Measurements from ENCODE around the gene MAGI1. TPM values are rescaled to one million over a fixed set of nuclear protein-coding genes. Genes with fewer than 3 reads are reported as not detected.

The MAGI1 gene
- total RNA-seq, 5 donors from 2014 or later (not counting 1 experiment from before 2014, with no cell fraction given) = 0.23 to 0.63 (median 0.29) TPM

DNA sequence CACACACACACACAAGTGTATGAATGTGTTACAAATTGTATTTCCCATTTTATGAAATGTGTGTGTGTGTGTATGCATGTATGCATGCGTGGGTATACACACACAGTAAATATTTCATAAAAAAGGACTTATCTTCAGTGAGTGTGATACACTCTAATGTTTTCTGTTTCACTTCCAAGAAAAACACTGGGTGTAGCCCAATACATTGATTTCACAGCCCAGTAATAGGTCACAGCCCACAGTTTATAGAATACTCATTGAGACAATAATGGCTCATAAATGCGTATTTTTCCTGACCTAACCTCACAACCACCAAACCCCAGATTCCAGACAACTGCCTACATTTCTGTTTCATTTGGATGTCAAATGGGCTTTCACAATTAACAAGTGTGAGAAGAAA, 619.5 kb downstream of the MAGI1 start:
- Histone ChIP-seq H3K9me3 (no peaks in the 10 kb centered on the region), H3K27ac (ENCODE audit: low read length) (no peak overlapping the region), H3K4me1 (ENCODE audit: control insufficient read depth in 1 of 2, extremely low read depth in 1 of 2, insufficient read depth in 2 of 2, low read length in 2 of 2) (no peaks in the 10 kb centered on the region), H3K27me3 (replicated peaks in 1 of 2; ENCODE audit: control insufficient read depth in 2 of 2, extremely low read depth in 1 of 2, insufficient read depth in 2 of 2, low read length in 1 of 2) (no peaks in the 10 kb centered on the region), H3K4me3 (ENCODE audit: control insufficient read depth in 1 of 2, extremely low read depth in 1 of 2, low read length in 1 of 2) (no peak overlapping the region), H3K36me3 (ENCODE audit: control insufficient read depth in 2 of 2, extremely low read depth in 1 of 2, insufficient read depth in 1 of 2, low read length in 1 of 2) (no peaks in the 10 kb centered on the region)
- no peak overlapping the region for H3K27ac Mint-ChIP-seq
- no peaks in the 10 kb centered on the region for H3K4me1 Mint-ChIP-seq
- H3K4me3 Mint-ChIP-seq = no peak overlapping the region
- 60% methylated on average over 1 of the region's 2 CpGs for WGBS (ENCODE audit: insufficient coverage)
- ChIA-PET POLR2A (no interaction called here), CTCF (no interaction called here)
- no peaks in the 10 kb centered on the region for H3K36me3 Mint-ChIP-seq
- H3K9me3 Mint-ChIP-seq = peaks cover 0 to 10% (median 0%) of the 10 kb centered on the region in 3 donors
- H3K27me3 Mint-ChIP-seq = no peaks in the 10 kb centered on the region
- DNase-seq (no peak), ATAC-seq (replicated peaks in 1 of 4) (no peak)

DNA sequence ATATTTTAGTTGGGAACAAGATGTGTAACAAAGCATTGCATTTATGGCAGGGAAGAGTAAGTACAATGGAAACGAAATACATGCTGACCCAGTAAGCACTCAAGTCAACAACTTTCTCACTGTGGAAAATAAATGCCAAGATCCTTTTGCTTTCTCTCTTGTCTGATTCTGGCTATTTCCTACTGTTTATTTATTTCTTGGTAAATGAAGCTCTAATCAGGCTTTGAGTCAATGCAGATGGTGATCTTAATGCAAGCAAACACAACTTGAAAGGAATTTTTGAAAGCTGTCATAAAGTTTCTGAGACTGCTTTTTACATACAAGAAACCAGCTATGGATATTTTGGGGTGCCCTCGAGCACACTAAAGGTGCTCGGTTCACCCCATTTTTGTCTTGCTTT, 624.8 kb downstream of the MAGI1 start:
- H3K4me3 ChIP-seq (ENCODE audit: control insufficient read depth in 1 of 2, extremely low read depth in 1 of 2, low read length in 1 of 2) = no peak overlapping the region
- no peaks in the 10 kb centered on the region for H3K36me3 ChIP-seq (ENCODE audit: control insufficient read depth in 2 of 2, extremely low read depth in 1 of 2, insufficient read depth in 1 of 2, low read length in 1 of 2)
- Mint-ChIP-seq H3K36me3 (no peaks in the 10 kb centered on the region), H3K27me3 (no peaks in the 10 kb centered on the region), H3K4me3 (no peak overlapping the region), H3K4me1 (no peaks in the 10 kb centered on the region), H3K27ac (no peak overlapping the region), H3K9me3 (peaks cover 0 to 16% (median 8%) of the 10 kb centered on the region in 3 donors)
- DNase-seq (no peak), ATAC-seq (replicated peaks in 1 of 4) (no peak)
- no peaks in the 10 kb centered on the region for H3K4me1 ChIP-seq (ENCODE audit: control insufficient read depth in 1 of 2, extremely low read depth in 1 of 2, insufficient read depth in 2 of 2, low read length in 2 of 2)
- H3K27me3 ChIP-seq (replicated peaks in 1 of 2; ENCODE audit: control insufficient read depth in 2 of 2, extremely low read depth in 1 of 2, insufficient read depth in 2 of 2, low read length in 1 of 2) = no peaks in the 10 kb centered on the region
- POLR2A ChIA-PET = no interaction called here
- H3K27ac ChIP-seq (ENCODE audit: low read length) = no peak overlapping the region
- CTCF ChIA-PET = no interaction called here
- no peaks in the 10 kb centered on the region for H3K9me3 ChIP-seq
- WGBS (ENCODE audit: insufficient coverage) = 100% methylated on average over 1 of the region's 3 CpGs

DNA sequence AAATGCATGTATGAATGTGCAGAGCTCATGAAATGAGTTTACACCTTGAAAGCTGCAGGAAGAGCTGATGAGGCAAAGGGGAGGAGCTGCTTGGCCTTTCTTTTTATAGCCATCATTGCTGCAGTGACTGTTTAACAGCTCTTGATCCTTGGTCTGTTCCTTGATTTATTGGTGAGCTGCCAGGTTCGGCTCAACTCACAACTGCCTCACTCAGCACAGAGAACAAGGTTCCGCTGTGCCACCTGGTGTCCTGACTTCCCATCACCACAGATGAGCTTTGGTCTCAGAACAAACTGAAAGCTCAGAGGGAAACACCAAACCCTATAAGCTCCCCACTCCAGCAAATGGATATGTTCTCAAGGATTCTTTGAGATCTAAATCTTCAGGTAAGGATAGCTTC, 626.1 kb downstream of the MAGI1 start:
- Mint-ChIP-seq H3K27me3 (no peaks in the 10 kb centered on the region), H3K4me3 (no peak overlapping the region), H3K9me3 (peaks cover 3 to 20% (median 16%) of the 10 kb centered on the region in 3 donors), H3K27ac (no peak overlapping the region), H3K36me3 (no peaks in the 10 kb centered on the region), H3K4me1 (no peaks in the 10 kb centered on the region)
- no peak for ATAC-seq (replicated peaks in 1 of 4)
- no peaks in the 10 kb centered on the region for H3K36me3 ChIP-seq (ENCODE audit: control insufficient read depth in 2 of 2, extremely low read depth in 1 of 2, insufficient read depth in 1 of 2, low read length in 1 of 2)
- no peaks in the 10 kb centered on the region for H3K27me3 ChIP-seq (replicated peaks in 1 of 2; ENCODE audit: control insufficient read depth in 2 of 2, extremely low read depth in 1 of 2, insufficient read depth in 2 of 2, low read length in 1 of 2)
- DNase-seq = no peak
- WGBS (ENCODE audit: insufficient coverage) = 40% methylated on average over 2 of the region's 2 CpGs
- POLR2A ChIA-PET = no interaction called here
- H3K4me1 ChIP-seq (ENCODE audit: control insufficient read depth in 1 of 2, extremely low read depth in 1 of 2, insufficient read depth in 2 of 2, low read length in 2 of 2) = no peaks in the 10 kb centered on the region
- no peaks in the 10 kb centered on the region for H3K9me3 ChIP-seq
- H3K4me3 ChIP-seq (ENCODE audit: control insufficient read depth in 1 of 2, extremely low read depth in 1 of 2, low read length in 1 of 2) = no peak overlapping the region
- H3K27ac ChIP-seq (ENCODE audit: low read length) = no peak overlapping the region
- CTCF ChIA-PET = no interaction called here

DNA sequence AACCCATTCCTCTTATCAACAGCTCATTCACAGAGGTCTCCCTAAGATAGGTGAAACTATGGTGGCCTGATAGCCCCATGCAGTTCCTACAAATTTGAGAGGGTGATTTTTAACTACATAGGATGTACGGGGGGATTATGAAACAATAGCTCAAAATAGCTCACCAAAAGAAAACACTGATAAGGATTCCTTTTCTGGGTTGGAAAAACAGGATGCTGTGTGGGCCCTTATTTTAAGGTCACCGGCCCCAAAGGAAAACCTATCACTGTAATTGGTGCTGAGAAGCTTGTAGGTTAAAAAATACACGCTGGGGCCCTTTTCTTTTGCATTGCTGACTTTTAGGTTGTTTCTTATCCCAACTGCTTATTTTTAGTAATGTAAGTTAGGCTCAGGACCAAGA, 627.4 kb downstream of the MAGI1 start:
- ATAC-seq (replicated peaks in 1 of 4) (no peak), DNase-seq (no peak)
- POLR2A ChIA-PET = no interaction called here
- Histone ChIP-seq H3K9me3 (no peaks in the 10 kb centered on the region), H3K27me3 (replicated peaks in 1 of 2; ENCODE audit: control insufficient read depth in 2 of 2, extremely low read depth in 1 of 2, insufficient read depth in 2 of 2, low read length in 1 of 2) (no peaks in the 10 kb centered on the region), H3K27ac (ENCODE audit: low read length) (no peak overlapping the region), H3K36me3 (ENCODE audit: control insufficient read depth in 2 of 2, extremely low read depth in 1 of 2, insufficient read depth in 1 of 2, low read length in 1 of 2) (no peaks in the 10 kb centered on the region), H3K4me1 (ENCODE audit: control insufficient read depth in 1 of 2, extremely low read depth in 1 of 2, insufficient read depth in 2 of 2, low read length in 2 of 2) (no peaks in the 10 kb centered on the region), H3K4me3 (ENCODE audit: control insufficient read depth in 1 of 2, extremely low read depth in 1 of 2, low read length in 1 of 2) (no peak overlapping the region)
- no peak overlapping the region for H3K27ac Mint-ChIP-seq
- H3K4me1 Mint-ChIP-seq = no peaks in the 10 kb centered on the region
- WGBS (ENCODE audit: insufficient coverage) = no CpG with 5 or more reads among the region's 3 CpGs
- no peaks in the 10 kb centered on the region for H3K27me3 Mint-ChIP-seq
- CTCF ChIA-PET = no interaction called here
- H3K9me3 Mint-ChIP-seq = peaks cover 3 to 20% (median 16%) of the 10 kb centered on the region in 3 donors
- H3K36me3 Mint-ChIP-seq = no peaks in the 10 kb centered on the region
- no peak overlapping the region for H3K4me3 Mint-ChIP-seq

GRCh38 chr3:65409176-65409569, 629.5 kb downstream of the MAGI1 start:
- Histone ChIP-seq H3K4me1 (ENCODE audit: control insufficient read depth in 1 of 2, extremely low read depth in 1 of 2, insufficient read depth in 2 of 2, low read length in 2 of 2) (no peaks in the 10 kb centered on the region), H3K4me3 (ENCODE audit: control insufficient read depth in 1 of 2, extremely low read depth in 1 of 2, low read length in 1 of 2) (no peak overlapping the region), H3K36me3 (ENCODE audit: control insufficient read depth in 2 of 2, extremely low read depth in 1 of 2, insufficient read depth in 1 of 2, low read length in 1 of 2) (no peaks in the 10 kb centered on the region), H3K27me3 (replicated peaks in 1 of 2; ENCODE audit: control insufficient read depth in 2 of 2, extremely low read depth in 1 of 2, insufficient read depth in 2 of 2, low read length in 1 of 2) (no peaks in the 10 kb centered on the region), H3K27ac (ENCODE audit: low read length) (no peak overlapping the region), H3K9me3 (no peaks in the 10 kb centered on the region)
- 61% methylated on average over 2 of the region's 3 CpGs for WGBS (ENCODE audit: insufficient coverage)
- ATAC-seq (replicated peaks in 1 of 4) (no peak), DNase-seq (no peak)
- Mint-ChIP-seq H3K27ac (no peak overlapping the region), H3K27me3 (no peaks in the 10 kb centered on the region), H3K36me3 (no peaks in the 10 kb centered on the region), H3K4me1 (no peaks in the 10 kb centered on the region), H3K4me3 (no peak overlapping the region), H3K9me3 (peaks cover 3 to 16% (median 15%) of the 10 kb centered on the region in 3 donors)
- ChIA-PET POLR2A (no interaction called here), CTCF (no interaction called here)

GRCh38 chr3:65408531-65409175, 630.1 kb downstream of the MAGI1 start:
- H3K27ac Mint-ChIP-seq = no peak overlapping the region
- DNase-seq (no peak), ATAC-seq (replicated peaks in 1 of 4) (no peak)
- no peaks in the 10 kb centered on the region for H3K4me1 Mint-ChIP-seq
- H3K27ac ChIP-seq (ENCODE audit: low read length) = no peak overlapping the region
- peaks cover 3 to 16% (median 13%) of the 10 kb centered on the region in 3 donors for H3K9me3 Mint-ChIP-seq
- H3K36me3 ChIP-seq (ENCODE audit: control insufficient read depth in 2 of 2, extremely low read depth in 1 of 2, insufficient read depth in 1 of 2, low read length in 1 of 2) = no peaks in the 10 kb centered on the region
- CTCF ChIA-PET = no interaction called here
- no peak overlapping the region for H3K4me3 ChIP-seq (ENCODE audit: control insufficient read depth in 1 of 2, extremely low read depth in 1 of 2, low read length in 1 of 2)
- H3K27me3 Mint-ChIP-seq = no peaks in the 10 kb centered on the region
- H3K4me1 ChIP-seq (ENCODE audit: control insufficient read depth in 1 of 2, extremely low read depth in 1 of 2, insufficient read depth in 2 of 2, low read length in 2 of 2) = no peaks in the 10 kb centered on the region
- no peaks in the 10 kb centered on the region for H3K27me3 ChIP-seq (replicated peaks in 1 of 2; ENCODE audit: control insufficient read depth in 2 of 2, extremely low read depth in 1 of 2, insufficient read depth in 2 of 2, low read length in 1 of 2)
- H3K9me3 ChIP-seq = no peaks in the 10 kb centered on the region
- 90% methylated on average over 2 of the region's 6 CpGs for WGBS (ENCODE audit: insufficient coverage)
- POLR2A ChIA-PET = no interaction called here
- H3K36me3 Mint-ChIP-seq = no peaks in the 10 kb centered on the region
- H3K4me3 Mint-ChIP-seq = no peak overlapping the region

DNA sequence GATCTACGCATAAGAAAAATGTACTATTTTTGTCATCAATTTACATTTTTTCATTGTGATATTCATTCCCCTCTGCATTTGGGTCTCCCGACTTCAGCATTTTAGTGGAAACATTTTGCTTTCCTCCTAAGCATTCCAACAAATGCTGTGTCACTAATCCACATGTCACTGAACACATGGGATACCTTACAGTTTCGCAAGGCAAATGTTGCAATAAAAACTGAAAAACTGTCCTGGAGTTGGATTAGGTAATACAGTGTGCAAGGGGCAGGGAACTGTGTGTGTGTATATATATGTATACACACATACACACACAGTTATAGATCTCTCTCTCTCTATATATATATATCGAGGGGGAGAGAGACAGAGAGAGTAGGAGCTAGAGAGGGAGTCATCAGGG, 632.2 kb downstream of the MAGI1 start:
- H3K4me1 ChIP-seq (ENCODE audit: control insufficient read depth in 1 of 2, extremely low read depth in 1 of 2, insufficient read depth in 2 of 2, low read length in 2 of 2) = no peaks in the 10 kb centered on the region
- Mint-ChIP-seq H3K27me3 (no peaks in the 10 kb centered on the region), H3K9me3 (peaks cover 3 to 11% (median 6%) of the 10 kb centered on the region in 3 donors), H3K4me3 (no peak overlapping the region), H3K4me1 (no peaks in the 10 kb centered on the region), H3K27ac (no peak overlapping the region), H3K36me3 (no peaks in the 10 kb centered on the region)
- H3K27ac ChIP-seq (ENCODE audit: low read length) = no peak overlapping the region
- CTCF ChIA-PET = no interaction called here
- no peaks in the 10 kb centered on the region for H3K9me3 ChIP-seq
- H3K4me3 ChIP-seq (ENCODE audit: control insufficient read depth in 1 of 2, extremely low read depth in 1 of 2, low read length in 1 of 2) = no peak overlapping the region
- WGBS (ENCODE audit: insufficient coverage) = 80% methylated on average over 1 of the region's 4 CpGs
- ATAC-seq (replicated peaks in 1 of 4) (no peak), DNase-seq (no peak)
- POLR2A ChIA-PET = no interaction called here
- H3K27me3 ChIP-seq (replicated peaks in 1 of 2; ENCODE audit: control insufficient read depth in 2 of 2, extremely low read depth in 1 of 2, insufficient read depth in 2 of 2, low read length in 1 of 2) = no peaks in the 10 kb centered on the region
- no peaks in the 10 kb centered on the region for H3K36me3 ChIP-seq (ENCODE audit: control insufficient read depth in 2 of 2, extremely low read depth in 1 of 2, insufficient read depth in 1 of 2, low read length in 1 of 2)
